HepG2 (cell line): ENCODE data around the gene CCDC157. TPM values are rescaled to one million over a fixed set of nuclear protein-coding genes. Genes with fewer than 3 reads are reported as not detected.

Experiments used
- AHR ChIP-seq: IDR thresholded peaks from 2 replicates; pipeline ENCODE4 v1.6.1; 2018; ENCODE audit warnings: missing genetic modification reagents, missing compliant biosample characterization
- FOSL1 ChIP-seq: sonication (generic); formaldehyde crosslinking; IDR thresholded peaks from 2 replicates; pipeline ENCODE4 v1.9.0; 2021; ENCODE audit warnings: missing genetic modification reagents, borderline replicate concordance
- FOXA1 ChIP-seq, 2 experiments: fragments of 450-650 bp in 1 of 2; sonication (generic) in 1 of 2; formaldehyde crosslinking in 1 of 2; IDR thresholded peaks; 2 replicates each; pipeline versions ENCODE4 v1.4.0 to v1.6.1; 2016 to 2020; ENCODE audit warnings: missing genetic modification reagents in 1 of 2
- GATAD1 ChIP-seq: IDR thresholded peaks from 2 replicates; pipeline ENCODE4 v1.6.1; 2016; ENCODE audit warnings: missing genetic modification reagents, missing compliant biosample characterization
- HOXA5 ChIP-seq: sonication (generic); formaldehyde crosslinking; IDR thresholded peaks from 2 replicates; pipeline ENCODE4 v1.4.0; 2020; ENCODE audit warnings: missing genetic modification reagents
- IKZF1 ChIP-seq: fragments of 450-650 bp; IDR thresholded peaks from 2 replicates; pipeline ENCODE4 v1.7.1; 2016
- JUN ChIP-seq: sonication (generic); formaldehyde crosslinking; IDR thresholded peaks from 2 replicates; pipeline ENCODE4 v1.4.0; 2020; ENCODE audit warnings: mild to moderate bottlenecking, missing genetic modification reagents
- NCOR1 ChIP-seq: fragments of 200-600 bp; sonication (generic); IDR thresholded peaks from 2 replicates; pipeline ENCODE4 v1.7.0; 2017; ENCODE audit warnings: antibody characterized with exemption, low read length, borderline replicate concordance
- NR2F2 ChIP-seq: IDR thresholded peaks from 2 replicates; pipeline ENCODE4 v1.6.1; 2012; ENCODE audit warnings: low read depth, inconsistent platforms, borderline replicate concordance
- ONECUT2 ChIP-seq: sonication (generic); formaldehyde crosslinking; IDR thresholded peaks from 2 replicates; pipeline ENCODE4 v1.4.0; 2020; ENCODE audit warnings: missing genetic modification reagents
- PITX1 ChIP-seq: sonication (generic); formaldehyde crosslinking; IDR thresholded peaks from 2 replicates; pipeline ENCODE4 v1.5.1; 2020; ENCODE audit warnings: mild to moderate bottlenecking, missing genetic modification reagents
- RFXANK ChIP-seq: IDR thresholded peaks from 2 replicates; pipeline ENCODE4 v1.6.1; 2016
- SOX6 ChIP-seq, 2 experiments: fragments of 450-650 bp in 1 of 2; sonication (generic) in 1 of 2; formaldehyde crosslinking in 1 of 2; IDR thresholded peaks; 2 replicates each; pipeline versions ENCODE4 v1.4.0 to v1.6.1; 2017 to 2020; ENCODE audit warnings: antibody characterized with exemption in 1 of 2, mild to moderate bottlenecking in 1 of 2, missing genetic modification reagents in 1 of 2
- ZNF292 ChIP-seq: sonication (generic); formaldehyde crosslinking; IDR thresholded peaks from 2 replicates; pipeline ENCODE4 v1.8.1; 2022; ENCODE audit warnings: mild to moderate bottlenecking, low read depth, missing genetic modification reagents, borderline replicate concordance
- ZNF569 ChIP-seq: sonication (generic); formaldehyde crosslinking; IDR thresholded peaks from 2 replicates; pipeline ENCODE4 v1.5.0; 2020; ENCODE audit warnings: mild to moderate bottlenecking, missing genetic modification reagents, moderate library complexity, borderline replicate concordance
- ZNF629 ChIP-seq: sonication (generic); formaldehyde crosslinking; conservative IDR thresholded peaks from 2 replicates; pipeline ENCODE4 v1.5.0; 2020; ENCODE audit warnings: missing genetic modification reagents
- ZNF761 ChIP-seq: sonication (generic); formaldehyde crosslinking; conservative IDR thresholded peaks from 2 replicates; pipeline ENCODE4 v1.4.0; 2020; ENCODE audit warnings: mild to moderate bottlenecking, missing genetic modification reagents
- ZSCAN12 ChIP-seq: sonication (generic); formaldehyde crosslinking; IDR thresholded peaks from 2 replicates; pipeline ENCODE4 v1.9.0; 2021; ENCODE audit warnings: mild to moderate bottlenecking, missing genetic modification reagents
- polyA plus RNA-seq, 8 experiments: library from polyadenylated mRNA; depleted of rRNA in 3 of 8; stranded (reverse) in 7 of 8; unstranded in 1 of 8; fragments of >200 nt; fragmentation: Illumina TruSeq in 4 of 8; extraction: Trizol in 4 of 8; gene quantifications; 2 replicates each; pipeline versions ENCODE4 v1.2.1 to v1.2.3, GENCODE V29; 2011 to 2016; ENCODE audit warnings: low read depth in 4 of 8, missing spikeins in 1 of 8, mixed read lengths in 1 of 8; ENCODE audit not compliant: insufficient read depth in 1 of 8
- total RNA-seq, 5 experiments: library from RNA; depleted of rRNA; stranded (reverse); fragments of >200 nt; fragmentation: Illumina TruSeq; extraction: Trizol; gene quantifications; 2 replicates each; pipeline ENCODE4 v1.2.3, GENCODE V29; 2016; ENCODE audit warnings: low read depth in 1 of 5
- TF ChIP-seq, protein P1 (sequence below): sonication (generic); formaldehyde crosslinking; IDR thresholded peaks from 2 replicates; pipeline ENCODE4 v1.5.1; 2020; ENCODE audit warnings: mild to moderate bottlenecking, missing genetic modification reagents, moderate library complexity
- TF ChIP-seq, protein P2 (sequence below): sonication (generic); formaldehyde crosslinking; IDR thresholded peaks from 2 replicates; pipeline ENCODE4 v1.8.0; 2022; ENCODE audit warnings: mild to moderate bottlenecking, missing genetic modification reagents; ENCODE audit not compliant: insufficient replicate concordance
- TF ChIP-seq, protein P3 (sequence below): sonication (generic); formaldehyde crosslinking; IDR thresholded peaks from 2 replicates; pipeline ENCODE4 v1.4.0; 2020; ENCODE audit warnings: mild to moderate bottlenecking, missing genetic modification reagents, borderline replicate concordance

The CCDC157 gene
- total and polyA plus RNA-seq, 2 of the 13 experiments (the other 11 are each of a cell fraction or from before 2014, with no cell fraction given), result 1.4 to 1.6 TPM

DNA sequence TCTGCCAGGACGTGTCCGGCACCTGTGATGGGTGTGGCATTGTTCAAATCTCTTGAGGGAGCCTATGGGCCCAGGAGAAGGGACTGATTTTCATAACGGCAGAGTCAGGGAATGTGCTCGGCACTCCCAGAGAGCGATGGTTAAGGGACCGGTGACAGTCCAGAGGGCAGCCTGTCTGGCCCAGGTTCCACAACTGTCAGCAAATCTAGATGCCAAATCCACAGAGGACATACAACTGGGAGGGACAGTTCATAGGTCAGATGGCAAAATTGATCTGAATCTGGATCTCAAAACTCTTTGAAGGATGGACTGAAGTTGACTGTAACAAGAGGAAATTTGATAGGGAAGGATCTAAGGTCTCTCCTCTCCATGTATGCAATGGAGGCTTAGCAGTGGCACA is 47.5 kb downstream of the CCDC157 start (continued):
- no peak for TF ChIP-seq ZNF569 (CRISPR knock-in tag)
- TF ChIP-seq ZNF629 (CRISPR knock-in tag), result no peak
- TF ChIP-seq AHR (CRISPR knock-in tag), result no peak
- TF ChIP-seq GATAD1 (CRISPR knock-in tag), result no peak
- peak; percentile 59; the same call in 1 of the 2 replicates for TF ChIP-seq ONECUT2 (CRISPR knock-in tag)
- TF ChIP-seq SOX6 (IDR thresholded peaks at IDR 0.05), result no peak
- TF ChIP-seq SOX6 (CRISPR knock-in tag; IDR thresholded peaks at IDR 0.05), result peak; percentile 51
- peak; percentile 57; the same call in 1 of the 2 replicates for TF ChIP-seq ZNF292 (CRISPR knock-in tag)
- TF ChIP-seq, protein P1, sequence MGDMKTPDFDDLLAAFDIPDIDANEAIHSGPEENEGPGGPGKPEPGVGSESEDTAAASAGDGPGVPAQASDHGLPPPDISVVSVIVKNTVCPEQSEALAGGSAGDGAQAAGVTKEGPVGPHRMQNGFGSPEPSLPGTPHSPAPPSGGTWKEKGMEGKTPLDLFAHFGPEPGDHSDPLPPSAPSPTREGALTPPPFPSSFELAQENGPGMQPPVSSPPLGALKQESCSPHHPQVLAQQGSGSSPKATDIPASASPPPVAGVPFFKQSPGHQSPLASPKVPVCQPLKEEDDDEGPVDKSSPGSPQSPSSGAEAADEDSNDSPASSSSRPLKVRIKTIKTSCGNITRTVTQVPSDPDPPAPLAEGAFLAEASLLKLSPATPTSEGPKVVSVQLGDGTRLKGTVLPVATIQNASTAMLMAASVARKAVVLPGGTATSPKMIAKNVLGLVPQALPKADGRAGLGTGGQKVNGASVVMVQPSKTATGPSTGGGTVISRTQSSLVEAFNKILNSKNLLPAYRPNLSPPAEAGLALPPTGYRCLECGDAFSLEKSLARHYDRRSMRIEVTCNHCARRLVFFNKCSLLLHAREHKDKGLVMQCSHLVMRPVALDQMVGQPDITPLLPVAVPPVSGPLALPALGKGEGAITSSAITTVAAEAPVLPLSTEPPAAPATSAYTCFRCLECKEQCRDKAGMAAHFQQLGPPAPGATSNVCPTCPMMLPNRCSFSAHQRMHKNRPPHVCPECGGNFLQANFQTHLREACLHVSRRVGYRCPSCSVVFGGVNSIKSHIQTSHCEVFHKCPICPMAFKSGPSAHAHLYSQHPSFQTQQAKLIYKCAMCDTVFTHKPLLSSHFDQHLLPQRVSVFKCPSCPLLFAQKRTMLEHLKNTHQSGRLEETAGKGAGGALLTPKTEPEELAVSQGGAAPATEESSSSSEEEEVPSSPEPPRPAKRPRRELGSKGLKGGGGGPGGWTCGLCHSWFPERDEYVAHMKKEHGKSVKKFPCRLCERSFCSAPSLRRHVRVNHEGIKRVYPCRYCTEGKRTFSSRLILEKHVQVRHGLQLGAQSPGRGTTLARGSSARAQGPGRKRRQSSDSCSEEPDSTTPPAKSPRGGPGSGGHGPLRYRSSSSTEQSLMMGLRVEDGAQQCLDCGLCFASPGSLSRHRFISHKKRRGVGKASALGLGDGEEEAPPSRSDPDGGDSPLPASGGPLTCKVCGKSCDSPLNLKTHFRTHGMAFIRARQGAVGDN (CRISPR knock-in tag), result peak; percentile 22; the same call in 1 of the 2 replicates
- TF ChIP-seq, protein P2, sequence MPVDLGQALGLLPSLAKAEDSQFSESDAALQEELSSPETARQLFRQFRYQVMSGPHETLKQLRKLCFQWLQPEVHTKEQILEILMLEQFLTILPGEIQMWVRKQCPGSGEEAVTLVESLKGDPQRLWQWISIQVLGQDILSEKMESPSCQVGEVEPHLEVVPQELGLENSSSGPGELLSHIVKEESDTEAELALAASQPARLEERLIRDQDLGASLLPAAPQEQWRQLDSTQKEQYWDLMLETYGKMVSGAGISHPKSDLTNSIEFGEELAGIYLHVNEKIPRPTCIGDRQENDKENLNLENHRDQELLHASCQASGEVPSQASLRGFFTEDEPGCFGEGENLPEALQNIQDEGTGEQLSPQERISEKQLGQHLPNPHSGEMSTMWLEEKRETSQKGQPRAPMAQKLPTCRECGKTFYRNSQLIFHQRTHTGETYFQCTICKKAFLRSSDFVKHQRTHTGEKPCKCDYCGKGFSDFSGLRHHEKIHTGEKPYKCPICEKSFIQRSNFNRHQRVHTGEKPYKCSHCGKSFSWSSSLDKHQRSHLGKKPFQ (CRISPR knock-in tag), result no peak
- no peak for TF ChIP-seq HOXA5 (CRISPR knock-in tag)
- TF ChIP-seq NCOR1, result peak; percentile 46; the same call in 1 of the 2 replicates
- peak; percentile 74; the same call in 1 of the 2 replicates for TF ChIP-seq NR2F2
- TF ChIP-seq JUN (CRISPR knock-in tag), result no peak
- TF ChIP-seq ZSCAN12 (CRISPR knock-in tag), result no peak
- TF ChIP-seq, protein P3, sequence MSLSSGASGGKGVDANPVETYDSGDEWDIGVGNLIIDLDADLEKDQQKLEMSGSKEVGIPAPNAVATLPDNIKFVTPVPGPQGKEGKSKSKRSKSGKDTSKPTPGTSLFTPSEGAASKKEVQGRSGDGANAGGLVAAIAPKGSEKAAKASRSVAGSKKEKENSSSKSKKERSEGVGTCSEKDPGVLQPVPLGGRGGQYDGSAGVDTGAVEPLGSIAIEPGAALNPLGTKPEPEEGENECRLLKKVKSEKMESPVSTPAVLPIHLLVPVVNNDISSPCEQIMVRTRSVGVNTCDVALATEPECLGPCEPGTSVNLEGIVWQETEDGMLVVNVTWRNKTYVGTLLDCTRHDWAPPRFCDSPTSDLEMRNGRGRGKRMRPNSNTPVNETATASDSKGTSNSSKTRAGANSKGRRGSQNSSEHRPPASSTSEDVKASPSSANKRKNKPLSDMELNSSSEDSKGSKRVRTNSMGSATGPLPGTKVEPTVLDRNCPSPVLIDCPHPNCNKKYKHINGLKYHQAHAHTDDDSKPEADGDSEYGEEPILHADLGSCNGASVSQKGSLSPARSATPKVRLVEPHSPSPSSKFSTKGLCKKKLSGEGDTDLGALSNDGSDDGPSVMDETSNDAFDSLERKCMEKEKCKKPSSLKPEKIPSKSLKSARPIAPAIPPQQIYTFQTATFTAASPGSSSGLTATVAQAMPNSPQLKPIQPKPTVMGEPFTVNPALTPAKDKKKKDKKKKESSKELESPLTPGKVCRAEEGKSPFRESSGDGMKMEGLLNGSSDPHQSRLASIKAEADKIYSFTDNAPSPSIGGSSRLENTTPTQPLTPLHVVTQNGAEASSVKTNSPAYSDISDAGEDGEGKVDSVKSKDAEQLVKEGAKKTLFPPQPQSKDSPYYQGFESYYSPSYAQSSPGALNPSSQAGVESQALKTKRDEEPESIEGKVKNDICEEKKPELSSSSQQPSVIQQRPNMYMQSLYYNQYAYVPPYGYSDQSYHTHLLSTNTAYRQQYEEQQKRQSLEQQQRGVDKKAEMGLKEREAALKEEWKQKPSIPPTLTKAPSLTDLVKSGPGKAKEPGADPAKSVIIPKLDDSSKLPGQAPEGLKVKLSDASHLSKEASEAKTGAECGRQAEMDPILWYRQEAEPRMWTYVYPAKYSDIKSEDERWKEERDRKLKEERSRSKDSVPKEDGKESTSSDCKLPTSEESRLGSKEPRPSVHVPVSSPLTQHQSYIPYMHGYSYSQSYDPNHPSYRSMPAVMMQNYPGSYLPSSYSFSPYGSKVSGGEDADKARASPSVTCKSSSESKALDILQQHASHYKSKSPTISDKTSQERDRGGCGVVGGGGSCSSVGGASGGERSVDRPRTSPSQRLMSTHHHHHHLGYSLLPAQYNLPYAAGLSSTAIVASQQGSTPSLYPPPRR, result no peak; the same call in 1 of the 2 replicates
- no peak for TF ChIP-seq IKZF1
- no peak for TF ChIP-seq RFXANK
- peak; percentile 66; the same call in 1 of the 2 replicates for TF ChIP-seq PITX1
- TF ChIP-seq FOSL1 (CRISPR knock-in tag), result no peak
- TF ChIP-seq ZNF761 (CRISPR knock-in tag), result no peak
- no peak for TF ChIP-seq FOXA1 (IDR thresholded peaks at IDR 0.05)
- TF ChIP-seq FOXA1 (CRISPR knock-in tag; IDR thresholded peaks at IDR 0.05), result no peak
